ENCODE results near the gene CNPY1. TPM values are rescaled to one million over a fixed set of nuclear protein-coding genes. Genes with fewer than 3 reads are reported as not detected.

Gene CNPY1
- total and polyA plus RNA-seq, 2 of the 8 experiments (the other 6 are each of a cell fraction or from before 2014, with no cell fraction given), result not detected

- POLR2A ChIA-PET (ENCODE audit: partially characterized antibody), result interaction anchor here (0.5 kb wide), 1 partner anchor 83 kb away, joined by 3 read pairs; no protein-coding TSS in a partner anchor
- H3K27me3 ChIP-seq (replicated peaks in 1 of 4; ENCODE audit: control insufficient read depth in 3 of 4, extremely low read depth in 1 of 4, insufficient read depth in 3 of 4, low read length in 3 of 4), result no peaks in the 10 kb centered on the region
- no peak overlapping the region for H2BK15ac ChIP-seq (ENCODE audit: low read length)
- H3K9ac ChIP-seq (replicated peaks in 1 of 4; ENCODE audit: extremely low read depth in 1 of 4, low read depth in 3 of 4, low read length in 3 of 4), result no peak overlapping the region
- no peak overlapping the region for H3K4ac ChIP-seq (replicated peaks; ENCODE audit: insufficient read length, low read depth, low read length)
- no peak overlapping the region for H4K8ac ChIP-seq (ENCODE audit: extremely low read depth, insufficient read depth, low read length)
- no peak overlapping the region for H4K5ac ChIP-seq (ENCODE audit: insufficient read length, low read depth, low read length)
- no peaks in the 10 kb centered on the region for H4K20me1 ChIP-seq (replicated peaks in 1 of 2; ENCODE audit: control insufficient read depth in 1 of 2, insufficient read depth in 2 of 2, low read length in 2 of 2)
- H3K14ac ChIP-seq (ENCODE audit: insufficient read length), result no peak overlapping the region
- H2BK20ac ChIP-seq (ENCODE audit: low read length), result no peak overlapping the region
- H2AK5ac ChIP-seq (ENCODE audit: low read depth, low read length), result no peak overlapping the region
- peaks cover 0 to 3% of the 10 kb centered on the region in 2 experiments; a peak in 2 of 4 replicates for H3K9me3 ChIP-seq (ENCODE audit: insufficient read depth in 2 of 2, low read depth in 1 of 2, low read length in 1 of 2)
- H2BK120ac ChIP-seq (replicated peaks; ENCODE audit: low read depth, low read length), result no peak overlapping the region
- 79% methylated on average over 3 of the region's 3 CpGs; no CpG with 5 or more reads in 1 of the 2 experiments for WGBS, 2 experiments (ENCODE audit: extremely low coverage in 1 of 2, insufficient coverage in 1 of 2, insufficient read length in 1 of 2, insufficient replicate concordance in 2 of 2, low coverage in 1 of 2, low lambda C conversion rate in 2 of 2, missing lambda C conversion rate in 1 of 2)
- no peak overlapping the region for H2AFZ ChIP-seq (ENCODE audit: low read length)
- H3K4me3 ChIP-seq (ENCODE audit: extremely low read depth in 1 of 4, insufficient read depth in 2 of 4, low read depth in 3 of 4, low read length in 4 of 4), result no peak overlapping the region
- no peak overlapping the region for H2BK5ac ChIP-seq (ENCODE audit: low read depth, low read length)
- no peaks in the 10 kb centered on the region for H3K79me1 ChIP-seq (ENCODE audit: low read depth, low read length)
- no peaks in the 10 kb centered on the region for H3K23me2 ChIP-seq (ENCODE audit: low read depth, low read length)
- DNase-seq (ENCODE audit: low read depth in 1 of 2, low spot score in 2 of 2), result no peak
- no peak overlapping the region for H2BK12ac ChIP-seq (ENCODE audit: low read depth, low read length)
- FAIRE-seq, result no peak
- no peaks in the 10 kb centered on the region for H3K36me3 ChIP-seq (ENCODE audit: control insufficient read depth in 2 of 4, insufficient read depth in 4 of 4, low read length in 3 of 4)
- H3K4me1 ChIP-seq (replicated peaks in 1 of 4; ENCODE audit: control insufficient read depth in 3 of 4, insufficient read depth in 4 of 4, low read length in 3 of 4), result no peaks in the 10 kb centered on the region
- no peak overlapping the region for H3K23ac ChIP-seq (ENCODE audit: insufficient read length)
- CTCF ChIA-PET (ENCODE audit: partially characterized antibody), result interaction anchor here (1.3 to 2.0 kb wide), 2 partner anchors 8 to 45 kb away, joined by 4 to 5 read pairs; no protein-coding TSS in a partner anchor
- no peak overlapping the region for H3K18ac ChIP-seq (ENCODE audit: extremely low read depth, low read length)
- no peak overlapping the region for H3K27ac ChIP-seq (ENCODE audit: low read depth, low read length)
- no peaks in the 10 kb centered on the region for H3K79me2 ChIP-seq (ENCODE audit: control insufficient read depth in 1 of 2, insufficient read depth in 2 of 2, low read length in 2 of 2)
- no peak overlapping the region for H3K56ac ChIP-seq (replicated peaks; ENCODE audit: insufficient read length, low read depth, low read length)
- no peak overlapping the region for H3K4me2 ChIP-seq (ENCODE audit: insufficient read depth in 1 of 2, low read depth in 2 of 2, low read length in 2 of 2)
- no peak overlapping the region for H4K91ac ChIP-seq (replicated peaks; ENCODE audit: insufficient read length, low read length)
- no peak for TF ChIP-seq SRF (IDR thresholded peaks at IDR 0.05; ENCODE audit: low read depth, low read length)
Measured at GRCh38 chr7:155553871-155554270, 7.5 kb upstream of the CNPY1 start.

All from H1 (cell line).